ENCODE results near the gene IRF7. TPM values are rescaled to one million over a fixed set of nuclear protein-coding genes. Genes with fewer than 3 reads are reported as not detected.
A peak's percentile ranks its signal among the peaks of the same experiment; 100 is the strongest.

Gene IRF7
- total RNA-seq, 1 experiment from 2014 or later: 15.2 TPM

- H3K27me3 ChIP-seq (ENCODE audit: insufficient read depth, low read length): no peaks in the 10 kb centered on the region
- H3K9me2 ChIP-seq (ENCODE audit: insufficient read depth): no peaks in the 10 kb centered on the region
- H3K9me3 ChIP-seq (ENCODE audit: control insufficient read depth in 1 of 2, insufficient read depth in 1 of 2, low read depth in 1 of 2, low read length in 2 of 2): no peaks in the 10 kb centered on the region
- no peaks in the 10 kb centered on the region for H4K20me1 ChIP-seq (ENCODE audit: insufficient read depth)
- no peak for ATAC-seq
- ChIA-PET CTCF (no interaction called here), POLR2A (interaction anchor here (1.4 kb wide), 1 partner anchor 10 kb away, joined by 4 read pairs; the partner anchor contains the start of gene PHRF1), RAD21 (ENCODE audit: low non-redundant PET in 1 of 2, low total read pairs in 2 of 2, uncharacterized antibody in 2 of 2, unreplicated experiment in 2 of 2) (no interaction called here)
- TF ChIP-seq ELF1 (IDR thresholded peaks at IDR 0.05; ENCODE audit: borderline replicate concordance, low read depth) (no peak), POLR2AphosphoS5 (IDR thresholded peaks at IDR 0.05; ENCODE audit: low read depth, low read length) (0 out of 2 replicates have a peak, but pooled peaks have one; percentile 42), MAX (IDR thresholded peaks at IDR 0.05) (no peak), FOSL1 (IDR thresholded peaks at IDR 0.05; ENCODE audit: low read depth) (no peak), JUND (IDR thresholded peaks at IDR 0.05) (no peak), SIN3A (IDR thresholded peaks at IDR 0.05; ENCODE audit: low read depth) (no peak), EGR1 (IDR thresholded peaks at IDR 0.05; ENCODE audit: low read depth) (no peak), ZBTB33 (IDR thresholded peaks at IDR 0.05; ENCODE audit: extremely low read depth, insufficient replicate concordance, low read length) (no peak), CTCF (IDR thresholded peaks at IDR 0.05 in 2 of 3, conservative IDR thresholded peaks at IDR 0.05 in 1 of 3; ENCODE audit: borderline replicate concordance in 1 of 3, insufficient read depth in 1 of 3, low read depth in 2 of 3, low read length in 2 of 3) (peak in 1 of 3 experiments; percentile 13; a peak in 1 of 6 replicates), EZH2 (IDR thresholded peaks at IDR 0.05) (no peak), TCF7L2 (IDR thresholded peaks at IDR 0.05; ENCODE audit: borderline replicate concordance, extremely low read depth, insufficient read depth, insufficient read length) (no peak), ZNF274 (IDR thresholded peaks at IDR 0.05; ENCODE audit: low read depth, low read length) (no peak), CBX3 (IDR thresholded peaks at IDR 0.05; ENCODE audit: low read depth) (no peak)
- H3K4me2 ChIP-seq (ENCODE audit: low read length): no peak overlapping the region
- DNase-seq (ENCODE audit: low read depth, low spot score): no peak
- H3K4me1 ChIP-seq (ENCODE audit: control insufficient read depth in 1 of 2, insufficient read depth in 2 of 2, low read length in 2 of 2): peaks cover 14 to 58% of the 10 kb centered on the region in 2 experiments; a peak in 3 of 4 replicates
- peaks cover 15% of the 10 kb centered on the region for H3K79me2 ChIP-seq (ENCODE audit: insufficient read depth, low read length)
- H3K36me3 ChIP-seq (ENCODE audit: control insufficient read depth in 1 of 2, insufficient read depth in 2 of 2, low read length in 2 of 2): 0 out of 4 replicates have a peak, but pooled peaks cover 0 to 3% of the 10 kb centered on the region in 2 experiments
- H2AFZ ChIP-seq (ENCODE audit: low read depth, low read length, poor library complexity, severe bottlenecking): no peak overlapping the region
- peak overlapping the region; percentile 52; the same call in 1 of the 2 replicates for H3K27ac ChIP-seq (ENCODE audit: low read depth, low read length)
- no TSS peak for BruUV-seq (replicated peaks)
- intact Hi-C loops (cut with micrococcal nuclease): no loop called here
- no peak overlapping the region for H3K4me3 ChIP-seq (replicated peaks in 1 of 2; ENCODE audit: low read depth in 1 of 2, low read length in 2 of 2)
- no peak overlapping the region for H3K9ac ChIP-seq (ENCODE audit: low read length)
These were observed 49.7 kb downstream of the IRF7 start for GRCh38 chr11:565921-566509.
